Lower leg skin (tissue), 3 donors: ENCODE measurements around the gene ADIPOQ.

Experiments used
- POLR2A ChIP-seq, 2 donors: fragments of 450-650 bp; IDR thresholded peaks; one replicate each; pipeline ENCODE4 v1.6.1; 2016 to 2017; ENCODE audit warnings: antibody characterized with exemption in 2 of 2, mild to moderate bottlenecking in 1 of 2, moderate library complexity in 1 of 2
- TF ChIP-seq, protein P1 (sequence below), 3 donors: fragments of 450-650 bp; IDR thresholded peaks; one replicate each; pipeline ENCODE4 v1.5.1; 2016; ENCODE audit warnings: antibody characterized with exemption in 3 of 3, mild to moderate bottlenecking in 3 of 3, moderate library complexity in 2 of 3

DNA sequence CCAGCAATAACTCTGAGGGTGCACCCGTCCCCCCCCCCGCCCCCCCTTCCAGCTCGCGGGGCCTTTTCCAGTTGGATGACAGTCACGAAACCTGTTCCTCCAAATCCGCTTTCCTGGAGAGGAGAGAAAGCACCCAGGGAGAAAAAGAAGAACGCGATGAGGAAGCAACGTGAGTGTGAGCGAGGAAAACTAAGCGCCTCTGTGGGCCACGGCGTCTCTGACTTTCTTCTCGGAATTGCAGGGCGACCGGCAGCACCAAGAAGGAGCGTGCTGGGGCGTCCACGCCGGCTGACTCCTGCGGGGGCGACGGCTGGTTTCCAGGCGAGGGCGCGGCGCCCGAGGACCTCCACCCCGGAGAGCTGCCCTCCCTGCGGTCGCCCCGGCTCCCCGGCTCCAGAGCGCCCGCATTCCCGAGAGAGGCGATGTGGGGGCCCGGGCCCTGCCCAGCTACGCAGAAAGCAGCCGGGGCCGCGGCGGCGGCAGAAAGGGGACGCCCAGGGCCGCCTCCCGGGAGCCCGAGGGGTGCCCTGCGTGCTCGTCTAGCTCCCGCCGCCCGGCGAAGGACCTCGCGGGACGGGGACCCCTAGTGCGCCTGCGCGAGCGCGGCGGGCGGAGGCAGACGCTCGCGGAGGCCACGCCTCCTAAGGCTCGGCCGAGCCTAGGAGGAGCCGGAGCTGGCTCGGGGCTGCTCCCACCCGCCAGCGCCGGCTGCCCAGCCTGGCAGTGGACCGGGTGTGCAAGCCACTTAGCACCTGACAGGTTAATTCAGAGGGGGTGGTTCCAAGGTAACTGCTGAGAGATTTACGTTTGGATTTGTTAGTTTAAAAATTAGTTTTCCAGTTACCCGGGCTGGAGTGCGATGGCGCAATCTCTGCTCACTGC lies 15.3 kb upstream of the ADIPOQ start:
- TF ChIP-seq, protein P1, sequence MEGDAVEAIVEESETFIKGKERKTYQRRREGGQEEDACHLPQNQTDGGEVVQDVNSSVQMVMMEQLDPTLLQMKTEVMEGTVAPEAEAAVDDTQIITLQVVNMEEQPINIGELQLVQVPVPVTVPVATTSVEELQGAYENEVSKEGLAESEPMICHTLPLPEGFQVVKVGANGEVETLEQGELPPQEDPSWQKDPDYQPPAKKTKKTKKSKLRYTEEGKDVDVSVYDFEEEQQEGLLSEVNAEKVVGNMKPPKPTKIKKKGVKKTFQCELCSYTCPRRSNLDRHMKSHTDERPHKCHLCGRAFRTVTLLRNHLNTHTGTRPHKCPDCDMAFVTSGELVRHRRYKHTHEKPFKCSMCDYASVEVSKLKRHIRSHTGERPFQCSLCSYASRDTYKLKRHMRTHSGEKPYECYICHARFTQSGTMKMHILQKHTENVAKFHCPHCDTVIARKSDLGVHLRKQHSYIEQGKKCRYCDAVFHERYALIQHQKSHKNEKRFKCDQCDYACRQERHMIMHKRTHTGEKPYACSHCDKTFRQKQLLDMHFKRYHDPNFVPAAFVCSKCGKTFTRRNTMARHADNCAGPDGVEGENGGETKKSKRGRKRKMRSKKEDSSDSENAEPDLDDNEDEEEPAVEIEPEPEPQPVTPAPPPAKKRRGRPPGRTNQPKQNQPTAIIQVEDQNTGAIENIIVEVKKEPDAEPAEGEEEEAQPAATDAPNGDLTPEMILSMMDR (IDR thresholded peaks at IDR 0.05), result no peak
- TF ChIP-seq POLR2A (IDR thresholded peaks at IDR 0.05), result no peak
